ENCODE measurements around the gene DBI.

GRCh38 chr2:119332953-119333352 lies 33.8 kb upstream of the DBI start:
- TF ChIP-seq POLR2A (IDR thresholded peaks at IDR 0.05) (no peak), EP300 (IDR thresholded peaks at IDR 0.05) (no peak)
- TF ChIP-seq, protein P1, sequence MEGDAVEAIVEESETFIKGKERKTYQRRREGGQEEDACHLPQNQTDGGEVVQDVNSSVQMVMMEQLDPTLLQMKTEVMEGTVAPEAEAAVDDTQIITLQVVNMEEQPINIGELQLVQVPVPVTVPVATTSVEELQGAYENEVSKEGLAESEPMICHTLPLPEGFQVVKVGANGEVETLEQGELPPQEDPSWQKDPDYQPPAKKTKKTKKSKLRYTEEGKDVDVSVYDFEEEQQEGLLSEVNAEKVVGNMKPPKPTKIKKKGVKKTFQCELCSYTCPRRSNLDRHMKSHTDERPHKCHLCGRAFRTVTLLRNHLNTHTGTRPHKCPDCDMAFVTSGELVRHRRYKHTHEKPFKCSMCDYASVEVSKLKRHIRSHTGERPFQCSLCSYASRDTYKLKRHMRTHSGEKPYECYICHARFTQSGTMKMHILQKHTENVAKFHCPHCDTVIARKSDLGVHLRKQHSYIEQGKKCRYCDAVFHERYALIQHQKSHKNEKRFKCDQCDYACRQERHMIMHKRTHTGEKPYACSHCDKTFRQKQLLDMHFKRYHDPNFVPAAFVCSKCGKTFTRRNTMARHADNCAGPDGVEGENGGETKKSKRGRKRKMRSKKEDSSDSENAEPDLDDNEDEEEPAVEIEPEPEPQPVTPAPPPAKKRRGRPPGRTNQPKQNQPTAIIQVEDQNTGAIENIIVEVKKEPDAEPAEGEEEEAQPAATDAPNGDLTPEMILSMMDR (IDR thresholded peaks at IDR 0.05) = no peak
